Measurements from ENCODE around the gene MAPK8IP2.

GRCh38 chr22:50605613-50606074, 5.1 kb downstream of the MAPK8IP2 start:
- TF ChIP-seq CTCF (IDR thresholded peaks at IDR 0.05) = no peak
- no peak for TF ChIP-seq POLR2A (IDR thresholded peaks at IDR 0.05)
- TF ChIP-seq EP300 (IDR thresholded peaks at IDR 0.05) = no peak
